Neural cell (in vitro differentiated cells): Measurements from ENCODE around the gene MRPL10.
A peak's percentile ranks its signal among the peaks of the same experiment; 100 is the strongest.

Experiments used
- EZH2 ChIP-seq: fragments of 200-600, 300-800 bp; shearing (Covaris generic), sonication (generic); IDR thresholded peaks from 2 replicates; pipeline ENCODE4 v1.6.1; 2014; ENCODE audit warnings: antibody characterized with exemption, low read length, borderline replicate concordance, mild to moderate bottlenecking; ENCODE audit not compliant: insufficient read depth, poor library complexity, severe bottlenecking
- POLR2AphosphoS5 ChIP-seq: IDR thresholded peaks from 2 replicates; pipeline ENCODE4 v1.6.1; 2012
- TF ChIP-seq, protein P1 (sequence below): fragments of 450-650 bp; IDR thresholded peaks from 2 replicates; pipeline ENCODE4 v1.5.1; 2014; ENCODE audit warnings: antibody characterized with exemption, mild to moderate bottlenecking, moderate library complexity; ENCODE audit not compliant: poor library complexity, severe bottlenecking

DNA sequence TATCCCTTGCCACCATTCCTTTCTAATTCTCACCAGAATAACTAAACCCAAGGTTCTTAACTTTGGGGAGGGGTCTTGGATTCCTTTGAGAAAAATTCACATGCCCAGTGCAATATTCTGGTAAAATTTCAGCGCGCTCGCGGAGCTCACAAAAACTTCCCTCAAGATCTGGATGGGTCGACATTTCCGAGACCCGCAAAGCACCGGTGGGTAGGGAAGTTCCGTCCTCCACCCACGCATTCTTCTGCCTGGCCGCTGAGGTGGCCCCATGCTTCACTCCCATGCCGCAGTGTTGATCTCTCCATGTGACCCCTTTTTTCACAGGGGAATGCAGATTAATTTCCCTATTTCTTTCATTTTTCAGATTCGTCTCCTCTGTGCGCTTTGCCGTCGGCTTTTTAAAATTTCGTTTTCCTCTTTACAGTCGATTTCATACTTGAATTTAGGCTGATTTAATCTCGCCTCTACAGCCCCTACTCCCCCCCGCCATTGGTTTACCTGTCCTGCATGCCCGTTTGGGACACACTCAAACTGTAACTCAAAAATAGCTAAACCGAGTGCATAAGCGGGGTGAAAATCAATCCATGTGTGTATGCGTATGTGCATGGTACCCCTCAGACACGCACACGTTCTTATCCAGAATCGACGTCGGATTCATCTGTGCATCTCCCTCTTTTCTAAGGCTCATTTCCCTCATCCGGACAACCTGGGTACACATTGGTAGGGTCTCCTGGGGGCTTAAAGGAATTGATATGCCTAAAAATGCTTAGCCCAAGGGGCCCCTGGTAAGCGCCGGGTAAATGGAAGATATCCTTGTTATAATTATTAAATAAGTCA is 21.0 kb upstream of the MRPL10 start:
- TF ChIP-seq, protein P1, sequence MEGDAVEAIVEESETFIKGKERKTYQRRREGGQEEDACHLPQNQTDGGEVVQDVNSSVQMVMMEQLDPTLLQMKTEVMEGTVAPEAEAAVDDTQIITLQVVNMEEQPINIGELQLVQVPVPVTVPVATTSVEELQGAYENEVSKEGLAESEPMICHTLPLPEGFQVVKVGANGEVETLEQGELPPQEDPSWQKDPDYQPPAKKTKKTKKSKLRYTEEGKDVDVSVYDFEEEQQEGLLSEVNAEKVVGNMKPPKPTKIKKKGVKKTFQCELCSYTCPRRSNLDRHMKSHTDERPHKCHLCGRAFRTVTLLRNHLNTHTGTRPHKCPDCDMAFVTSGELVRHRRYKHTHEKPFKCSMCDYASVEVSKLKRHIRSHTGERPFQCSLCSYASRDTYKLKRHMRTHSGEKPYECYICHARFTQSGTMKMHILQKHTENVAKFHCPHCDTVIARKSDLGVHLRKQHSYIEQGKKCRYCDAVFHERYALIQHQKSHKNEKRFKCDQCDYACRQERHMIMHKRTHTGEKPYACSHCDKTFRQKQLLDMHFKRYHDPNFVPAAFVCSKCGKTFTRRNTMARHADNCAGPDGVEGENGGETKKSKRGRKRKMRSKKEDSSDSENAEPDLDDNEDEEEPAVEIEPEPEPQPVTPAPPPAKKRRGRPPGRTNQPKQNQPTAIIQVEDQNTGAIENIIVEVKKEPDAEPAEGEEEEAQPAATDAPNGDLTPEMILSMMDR = peak; percentile 9
- TF ChIP-seq EZH2 (no peak), POLR2AphosphoS5 (peak; percentile 86)
